Measurements from ENCODE around the gene LYPD6B. TPM values are rescaled to one million over a fixed set of nuclear protein-coding genes. Genes with fewer than 3 reads are reported as not detected.

The LYPD6B gene
- total RNA-seq, 1 experiment from 2014 or later, result 2.0 TPM

- Histone ChIP-seq H3K9me2 (replicated peaks; ENCODE audit: low read length) (no peaks in the 10 kb centered on the region), H3K9me3 (ENCODE audit: low read length) (no peaks in the 10 kb centered on the region), H3K9ac (ENCODE audit: low read length) (no peak overlapping the region), H3K27me3 (ENCODE audit: low read length) (no peaks in the 10 kb centered on the region), H3K27ac (ENCODE audit: low read length) (no peak overlapping the region), H3K79me2 (ENCODE audit: low read length) (no peaks in the 10 kb centered on the region), H3K4me3 (ENCODE audit: low read length) (no peak overlapping the region), H3F3A (ENCODE audit: low read length, unreplicated experiment) (no peaks in the 10 kb centered on the region), H3K4me1 (ENCODE audit: insufficient read depth, low read length) (peaks cover 14% of the 10 kb centered on the region), H4K20me1 (ENCODE audit: low read length) (no peaks in the 10 kb centered on the region), H2AFZ (ENCODE audit: low read length) (no peak overlapping the region), H3K36me3 (ENCODE audit: low read depth, low read length) (no peaks in the 10 kb centered on the region), H3K4me2 (ENCODE audit: low read length) (no peak overlapping the region)
- ATAC-seq, result no peak
- no TSS peak for BruUV-seq (replicated peaks)
- TF ChIP-seq EZH2 (IDR thresholded peaks at IDR 0.05; ENCODE audit: low read length, unreplicated experiment) (no peak), CTCF (conservative IDR thresholded peaks at IDR 0.05; ENCODE audit: low read depth, low read length) (no peak)
- CTCF ChIA-PET, result no interaction called here
- DNase-seq, result no peak
- POLR2A ChIA-PET (ENCODE audit: unreplicated experiment), result no interaction called here
- intact Hi-C loops (cut with micrococcal nuclease), result no loop called here
These were observed 9.6 kb upstream of the LYPD6B start for GRCh38 chr2:149028891-149029290.

GRCh38 chr2:149029307-149029965 is 9.1 kb upstream of the LYPD6B start:
- no peaks in the 10 kb centered on the region for H4K20me1 ChIP-seq (ENCODE audit: low read length)
- H3K4me2 ChIP-seq (ENCODE audit: low read length), result no peak overlapping the region
- no TSS peak for BruUV-seq (replicated peaks)
- H3K4me3 ChIP-seq (ENCODE audit: low read length), result no peak overlapping the region
- no peak for ATAC-seq
- H3K79me2 ChIP-seq (ENCODE audit: low read length), result no peaks in the 10 kb centered on the region
- no peak overlapping the region for H3K27ac ChIP-seq (ENCODE audit: low read length)
- DNase-seq, result no peak
- no peaks in the 10 kb centered on the region for H3K27me3 ChIP-seq (ENCODE audit: low read length)
- H3K9me2 ChIP-seq (replicated peaks; ENCODE audit: low read length), result no peaks in the 10 kb centered on the region
- H3F3A ChIP-seq (ENCODE audit: low read length, unreplicated experiment), result no peaks in the 10 kb centered on the region
- ChIA-PET CTCF (no interaction called here), POLR2A (ENCODE audit: unreplicated experiment) (no interaction called here)
- TF ChIP-seq EZH2phosphoT487 (IDR thresholded peaks at IDR 0.05; ENCODE audit: borderline replicate concordance, low read length), result no peak
- no peak for TF ChIP-seq CTCF (conservative IDR thresholded peaks at IDR 0.05; ENCODE audit: low read depth, low read length)
- TF ChIP-seq EZH2 (IDR thresholded peaks at IDR 0.05; ENCODE audit: low read length, unreplicated experiment), result no peak
- H3K4me1 ChIP-seq (ENCODE audit: insufficient read depth, low read length), result peaks cover 14% of the 10 kb centered on the region
- intact Hi-C loops (cut with micrococcal nuclease), result no loop called here
- no peaks in the 10 kb centered on the region for H3K9me3 ChIP-seq (ENCODE audit: low read length)
- H2AFZ ChIP-seq (ENCODE audit: low read length), result no peak overlapping the region
- H3K9ac ChIP-seq (ENCODE audit: low read length), result no peak overlapping the region
- no peaks in the 10 kb centered on the region for H3K36me3 ChIP-seq (ENCODE audit: low read depth, low read length)

DNA sequence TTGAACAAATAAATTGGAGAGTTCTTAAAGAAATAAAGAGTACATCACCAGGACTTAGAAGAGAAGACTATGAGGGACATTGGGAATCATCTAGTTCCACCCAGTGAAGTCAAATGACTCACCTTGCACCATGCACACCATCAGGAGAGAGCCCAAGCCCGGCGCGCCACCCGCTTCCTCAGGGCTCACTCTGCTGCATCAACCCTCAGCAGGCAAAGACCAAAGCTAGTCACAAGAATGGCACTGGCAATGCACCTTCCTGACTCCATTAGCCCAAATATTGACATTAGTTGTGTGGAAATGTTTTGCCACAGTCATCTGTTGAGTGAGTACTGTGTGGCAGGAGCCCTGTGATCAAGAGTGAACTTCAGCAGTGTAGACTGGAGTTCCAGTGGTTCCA is 7.1 kb upstream of the LYPD6B start:
- ChIA-PET POLR2A (ENCODE audit: unreplicated experiment) (no interaction called here), CTCF (no interaction called here)
- Histone ChIP-seq H3K9me2 (replicated peaks; ENCODE audit: low read length) (no peaks in the 10 kb centered on the region), H3K36me3 (ENCODE audit: low read depth, low read length) (no peaks in the 10 kb centered on the region), H3K9me3 (ENCODE audit: low read length) (no peaks in the 10 kb centered on the region), H3K4me3 (ENCODE audit: low read length) (no peak overlapping the region), H2AFZ (ENCODE audit: low read length) (no peak overlapping the region), H3F3A (ENCODE audit: low read length, unreplicated experiment) (no peaks in the 10 kb centered on the region), H4K20me1 (ENCODE audit: low read length) (no peaks in the 10 kb centered on the region), H3K9ac (ENCODE audit: low read length) (no peak overlapping the region), H3K27ac (ENCODE audit: low read length) (no peak overlapping the region), H3K4me1 (ENCODE audit: insufficient read depth, low read length) (peaks cover 14% of the 10 kb centered on the region), H3K79me2 (ENCODE audit: low read length) (no peaks in the 10 kb centered on the region), H3K4me2 (ENCODE audit: low read length) (no peak overlapping the region), H3K27me3 (ENCODE audit: low read length) (no peaks in the 10 kb centered on the region)
- no peak for ATAC-seq
- intact Hi-C loops (cut with micrococcal nuclease), result no loop called here
- TF ChIP-seq EZH2phosphoT487 (IDR thresholded peaks at IDR 0.05; ENCODE audit: borderline replicate concordance, low read length) (no peak), EZH2 (IDR thresholded peaks at IDR 0.05; ENCODE audit: low read length, unreplicated experiment) (no peak), CTCF (conservative IDR thresholded peaks at IDR 0.05; ENCODE audit: low read depth, low read length) (no peak)
- no TSS peak for BruUV-seq (replicated peaks)
- DNase-seq, result no peak

All from PC-3 (cell line).